Brain microvascular endothelial cell (primary cell): ENCODE measurements around the gene TMEM143.
"Not testable (repeated sequence)": the region's sequence is repeated elsewhere in the genome, so short reads cannot be mapped to it uniquely, and the experiment has no call there.

Experiments
- DNase-seq: peaks from one replicate; pipeline ENCODE4 v3.0.0-alpha.2; 2020
- H3K27ac ChIP-seq: fragments of 250-450 bp; sonication (Bioruptor Pico); 2 replicates; pipeline ENCODE4 v1.5.1; 2020; ENCODE audit warnings: mild to moderate bottlenecking, moderate library complexity
- H3K27me3 ChIP-seq: fragments of 250-450 bp; sonication (Bioruptor Pico); replicated peaks from 2 replicates; pipeline ENCODE4 v1.5.1; 2020; ENCODE audit warnings: mild to moderate bottlenecking
- H3K36me3 ChIP-seq: fragments of 250-450 bp; sonication (Bioruptor Pico); replicated peaks from 2 replicates; pipeline ENCODE4 v1.5.1; 2020; ENCODE audit warnings: mild to moderate bottlenecking
- H3K4me3 ChIP-seq: 2 replicates; pipeline ENCODE4 v1.5.1; 2011; ENCODE audit warnings: low read depth, mild to moderate bottlenecking, control low read depth, low read length, moderate library complexity
- in situ Hi-C: cut with HindIII; loops from 2 replicates; pipeline ENCODE4 v1.10.0; 2017; ENCODE audit warnings: low sequenced_read_pairs, low pct_ligation_motif_present
- TF ChIP-seq, protein P1 (sequence below): IDR thresholded peaks from 2 replicates; pipeline ENCODE4 v1.5.1; 2011; ENCODE audit warnings: low read depth, mild to moderate bottlenecking, moderate library complexity, low read length, control low read depth, inconsistent platforms; ENCODE audit errors: missing control alignments

TMEM143 gene

DNA sequence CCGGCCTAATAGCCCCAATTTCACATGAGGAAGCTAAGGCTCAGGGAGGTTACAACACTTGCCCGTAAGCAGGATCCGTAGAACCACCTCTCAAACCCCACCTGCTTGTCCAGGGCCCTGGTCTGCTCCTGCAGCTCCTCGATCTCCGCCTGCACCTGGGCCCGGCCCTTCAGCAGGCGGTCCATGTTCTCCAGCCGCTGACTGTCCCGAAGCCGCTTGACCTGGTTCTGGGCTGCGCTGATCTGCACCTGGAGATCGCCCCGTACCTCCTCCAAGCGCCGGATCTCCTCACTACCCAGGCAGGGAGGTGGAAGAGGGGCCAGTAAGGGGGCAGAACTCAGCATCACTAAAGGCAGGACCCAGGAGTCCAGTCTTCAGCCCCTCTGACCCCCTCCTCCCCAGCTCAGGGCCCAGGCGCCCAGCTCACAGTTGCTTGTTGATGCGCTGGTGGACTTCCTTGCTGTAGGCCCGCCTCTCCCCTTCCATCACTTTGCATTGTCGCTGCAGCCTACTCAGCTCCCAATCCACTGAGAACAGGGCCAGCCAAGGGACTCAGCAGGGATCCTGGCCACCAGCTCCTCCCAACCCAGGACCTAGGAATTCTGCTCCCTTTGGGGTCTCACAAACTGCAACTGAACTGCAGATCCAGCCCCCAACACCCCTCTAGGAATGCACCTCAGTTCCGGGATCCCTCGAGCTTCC is 45.3 kb downstream of the TMEM143 start:
- no peak overlapping the region for H3K4me3 ChIP-seq
- DNase-seq = no peak
- no peaks in the 10 kb centered on the region for H3K27me3 ChIP-seq
- in situ Hi-C loops = no loop called here
- H3K36me3 ChIP-seq = no peaks in the 10 kb centered on the region
- H3K27ac ChIP-seq = no peak overlapping the region
- TF ChIP-seq, protein P1, sequence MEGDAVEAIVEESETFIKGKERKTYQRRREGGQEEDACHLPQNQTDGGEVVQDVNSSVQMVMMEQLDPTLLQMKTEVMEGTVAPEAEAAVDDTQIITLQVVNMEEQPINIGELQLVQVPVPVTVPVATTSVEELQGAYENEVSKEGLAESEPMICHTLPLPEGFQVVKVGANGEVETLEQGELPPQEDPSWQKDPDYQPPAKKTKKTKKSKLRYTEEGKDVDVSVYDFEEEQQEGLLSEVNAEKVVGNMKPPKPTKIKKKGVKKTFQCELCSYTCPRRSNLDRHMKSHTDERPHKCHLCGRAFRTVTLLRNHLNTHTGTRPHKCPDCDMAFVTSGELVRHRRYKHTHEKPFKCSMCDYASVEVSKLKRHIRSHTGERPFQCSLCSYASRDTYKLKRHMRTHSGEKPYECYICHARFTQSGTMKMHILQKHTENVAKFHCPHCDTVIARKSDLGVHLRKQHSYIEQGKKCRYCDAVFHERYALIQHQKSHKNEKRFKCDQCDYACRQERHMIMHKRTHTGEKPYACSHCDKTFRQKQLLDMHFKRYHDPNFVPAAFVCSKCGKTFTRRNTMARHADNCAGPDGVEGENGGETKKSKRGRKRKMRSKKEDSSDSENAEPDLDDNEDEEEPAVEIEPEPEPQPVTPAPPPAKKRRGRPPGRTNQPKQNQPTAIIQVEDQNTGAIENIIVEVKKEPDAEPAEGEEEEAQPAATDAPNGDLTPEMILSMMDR = no peak

DNA sequence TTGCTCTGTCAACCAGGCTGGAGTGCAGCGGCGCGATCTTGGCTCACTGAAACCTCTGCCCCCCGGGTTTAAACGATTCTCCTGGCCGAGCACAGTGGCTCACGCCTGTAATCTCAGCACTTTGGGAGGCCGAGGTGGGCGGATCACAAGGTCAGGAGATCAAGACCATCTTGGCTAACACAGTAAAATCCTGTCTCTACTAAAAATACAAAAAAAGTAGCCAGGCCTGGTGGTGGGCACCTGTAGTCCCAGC is 46.1 kb downstream of the TMEM143 start:
- H3K27ac ChIP-seq, H3K27me3 ChIP-seq, H3K4me3 ChIP-seq, DNase-seq, H3K36me3 ChIP-seq, in situ Hi-C loops: not testable (repeated sequence)

DNA sequence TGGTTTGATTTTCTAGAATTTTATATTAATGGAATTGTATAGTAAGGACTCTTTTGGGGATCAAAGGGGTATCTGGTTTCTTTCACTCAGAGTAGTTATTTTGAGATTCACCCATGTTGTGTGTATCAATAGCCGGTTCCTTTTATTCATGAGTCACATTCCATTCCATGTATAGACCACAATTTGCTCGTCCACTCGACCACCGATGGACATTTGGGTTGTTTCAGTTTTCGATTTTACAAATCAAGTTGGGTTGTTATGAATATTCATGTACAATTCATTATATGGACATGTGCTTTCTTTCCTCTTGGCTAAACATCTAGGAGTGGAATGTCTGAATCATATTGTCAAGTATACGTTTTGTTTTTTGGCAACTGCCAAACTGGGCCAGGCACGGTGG is 48.0 kb downstream of the TMEM143 start:
- in situ Hi-C loops = no loop called here
- no peaks in the 10 kb centered on the region for H3K27me3 ChIP-seq
- no peak overlapping the region for H3K27ac ChIP-seq
- DNase-seq = no peak
- H3K36me3 ChIP-seq = no peaks in the 10 kb centered on the region
- TF ChIP-seq, protein P1 = no peak
- H3K4me3 ChIP-seq = no peak overlapping the region

DNA sequence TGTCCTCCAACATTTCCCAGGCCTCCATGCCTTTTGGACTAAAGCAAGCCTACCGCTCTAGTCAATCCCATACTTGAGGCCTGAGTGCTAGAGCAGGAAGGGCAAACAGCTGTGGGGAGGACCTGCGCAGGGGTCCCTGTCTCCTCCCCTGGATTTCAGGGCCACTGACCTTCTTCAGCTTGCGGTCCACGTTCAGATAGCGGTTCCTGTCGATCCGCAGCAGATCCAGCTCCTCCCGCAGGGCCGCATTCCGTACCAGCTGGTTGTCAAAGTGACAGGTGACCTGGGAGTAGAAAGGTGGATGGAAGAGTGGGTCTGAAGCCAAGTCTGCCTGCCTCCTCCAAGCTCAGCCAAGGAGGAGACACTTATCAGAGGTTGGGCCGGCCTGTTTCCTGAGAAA is 52.4 kb downstream of the TMEM143 start:
- no peak overlapping the region for H3K27ac ChIP-seq
- no peaks in the 10 kb centered on the region for H3K27me3 ChIP-seq
- in situ Hi-C loops = no loop called here
- TF ChIP-seq, protein P1 = no peak
- no peak overlapping the region for H3K4me3 ChIP-seq
- H3K36me3 ChIP-seq = no peaks in the 10 kb centered on the region
- no peak for DNase-seq

DNA sequence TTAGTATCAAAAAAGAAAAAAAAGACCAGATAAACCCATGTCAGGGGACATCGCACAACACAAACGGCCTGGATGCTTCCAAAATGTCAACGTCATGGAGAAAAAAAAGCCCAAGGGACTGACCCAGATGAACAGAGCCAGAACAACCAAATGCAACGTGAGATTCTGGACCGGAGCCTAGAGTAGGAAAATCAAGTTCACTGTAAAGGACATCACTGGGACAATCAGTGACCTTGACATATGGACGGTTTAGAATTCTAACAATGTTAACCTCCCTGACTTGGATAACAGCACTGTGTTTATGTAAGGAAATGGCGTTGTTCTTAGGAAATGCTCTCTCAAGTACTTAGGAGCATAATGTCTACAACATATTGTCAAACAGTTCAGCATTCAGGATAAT is 53.5 kb downstream of the TMEM143 start:
- H3K27ac ChIP-seq = no peak overlapping the region
- no peaks in the 10 kb centered on the region for H3K36me3 ChIP-seq
- no peaks in the 10 kb centered on the region for H3K27me3 ChIP-seq
- no peak overlapping the region for H3K4me3 ChIP-seq
- in situ Hi-C loops = no loop called here
- no peak for DNase-seq
- TF ChIP-seq, protein P1 = no peak

DNA sequence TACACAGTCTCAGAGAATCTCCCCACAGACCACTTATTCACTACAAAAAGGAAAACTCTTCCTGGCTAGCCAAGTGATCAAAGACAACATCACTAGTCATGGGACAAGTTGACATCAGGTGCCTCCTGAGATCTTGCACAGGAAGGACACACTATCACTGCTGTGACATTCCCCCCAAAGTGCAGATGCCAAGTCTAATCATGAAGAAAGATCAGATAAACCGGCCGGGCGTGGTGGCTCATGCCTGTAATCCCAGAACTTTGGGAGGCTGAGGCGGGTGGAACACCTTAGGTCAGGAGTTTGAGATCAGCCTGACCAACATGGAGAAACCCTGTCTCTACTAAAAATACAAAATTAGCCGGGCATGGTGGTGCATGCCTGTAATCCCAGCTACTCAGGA is 54.0 kb downstream of the TMEM143 start:
- DNase-seq, in situ Hi-C loops, H3K27me3 ChIP-seq, H3K36me3 ChIP-seq, H3K4me3 ChIP-seq, H3K27ac ChIP-seq: not testable (repeated sequence)

DNA sequence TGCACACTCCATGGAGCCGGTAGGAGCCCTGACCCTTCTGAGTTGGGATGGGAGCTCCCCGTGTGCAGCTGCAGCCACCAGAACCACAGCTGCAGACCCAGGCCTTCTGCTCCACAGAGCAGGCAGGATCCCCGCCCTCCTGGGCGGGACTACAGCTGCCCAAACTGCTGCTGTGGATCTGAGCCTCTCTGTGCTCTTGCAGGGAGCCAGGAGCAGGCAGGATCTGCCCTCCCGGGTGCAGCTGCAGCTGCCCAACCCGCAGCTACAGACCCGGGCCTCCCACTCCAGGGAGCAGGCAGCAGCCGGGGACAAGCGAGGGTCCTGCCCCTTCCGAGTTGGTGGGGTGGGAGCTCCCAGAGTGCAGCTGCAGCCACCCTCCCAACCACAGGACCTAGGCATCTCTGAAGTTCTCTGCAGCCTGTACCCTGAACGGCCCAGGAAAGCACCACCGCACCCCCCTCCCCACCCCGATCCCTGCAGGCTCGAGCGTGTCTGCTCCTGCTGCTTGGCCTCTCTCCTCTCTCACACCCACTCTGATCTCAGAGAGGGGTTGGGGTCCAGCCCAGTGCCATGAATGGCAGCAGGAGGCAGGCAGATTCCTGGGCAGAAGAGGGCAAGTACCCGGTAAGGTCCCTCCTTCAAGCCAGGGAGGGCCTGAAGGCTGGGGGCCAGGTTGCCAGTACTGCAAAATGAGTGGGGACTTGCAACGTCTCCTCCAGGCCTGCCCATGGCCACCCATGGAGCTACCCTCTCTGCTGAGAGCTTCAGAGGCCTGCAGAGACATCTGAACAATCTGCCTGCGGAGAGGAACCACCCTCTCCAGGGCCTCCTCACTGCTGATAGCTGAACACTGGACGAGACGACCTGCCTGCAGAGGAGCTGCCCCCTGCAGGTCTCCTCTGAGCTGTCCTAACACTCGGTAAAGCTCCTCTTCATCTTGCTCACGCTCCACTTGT is 54.8 kb downstream of the TMEM143 start:
- H3K27me3 ChIP-seq = no peaks in the 10 kb centered on the region
- no peaks in the 10 kb centered on the region for H3K36me3 ChIP-seq
- no peak for DNase-seq
- no peak overlapping the region for H3K27ac ChIP-seq
- no peak overlapping the region for H3K4me3 ChIP-seq
- TF ChIP-seq, protein P1 = peak; percentile 70
- in situ Hi-C loops = no loop called here
